HCT116 (cell line): ENCODE measurements around the gene GRIK2. TPM values are rescaled to one million over a fixed set of nuclear protein-coding genes. Genes with fewer than 3 reads are reported as not detected.

Experiments
- ATAC-seq: fragments of 200-7000 bp; cut with Tn5 transposase; 2 replicates; pipeline ENCODE4 v1.9.1; 2020; ENCODE audit warnings: mild to moderate bottlenecking, moderate library complexity
- BruUV-seq: library from RNA; stranded (reverse); fragments of 400-500 nt; replicated peaks from 2 replicates; lab custom pipeline; 2021; lab: Mats Ljungman, UMichigan
- CTCF ChIA-PET: fragments of 300-600 bp; sonication (Branson Sonifier 250); formaldehyde crosslinking; loops from one replicate; lab custom pipeline; 2021; ENCODE audit warnings: antibody characterized with exemption; lab: Charles Lee
- POLR2A ChIA-PET: fragments of 300-600, 350-600 bp; sonication (Branson Sonifier 250); formaldehyde crosslinking; loops from one replicate; lab custom pipeline; 2021; ENCODE audit warnings: antibody characterized with exemption; lab: Charles Lee
- RAD21 ChIA-PET, 2 experiments: fragments of 300-600 bp; sonication (Branson Sonifier 250); formaldehyde crosslinking; loops; one replicate each; lab custom pipeline; 2023; ENCODE audit warnings: low total read pairs in 2 of 2; ENCODE audit not compliant: uncharacterized antibody in 2 of 2, unreplicated experiment in 2 of 2, low non-redundant PET in 1 of 2; lab: Charles Lee
- DNase-seq: peaks from one replicate; pipeline ENCODE4 v3.0.0-alpha.2; 2010; ENCODE audit warnings: low read depth, low spot score
- H2AFZ ChIP-seq: fragments of 200-600 bp; shearing (Covaris generic), sonication (generic); 2 replicates; pipeline ENCODE4 v1.6.1; 2017; ENCODE audit warnings: low read depth, mixed run types, mixed read lengths, antibody characterized with exemption, low read length; ENCODE audit not compliant: poor library complexity, severe bottlenecking
- H3K27ac ChIP-seq: 2 replicates; pipeline ENCODE4 v1.5.1; 2012; ENCODE audit warnings: low read depth, low read length
- H3K27me3 ChIP-seq: fragments of 200-600 bp; sonication (generic); 2 replicates; pipeline ENCODE4 v1.6.1; 2016; ENCODE audit warnings: mixed run types, low read length, mixed read lengths; ENCODE audit not compliant: insufficient read depth
- H3K36me3 ChIP-seq, 2 experiments: fragments of 200-500 bp in 1 of 2; fragments of 200-600 bp in 1 of 2; sonication (Bioruptor generic) in 1 of 2; sonication (generic) in 1 of 2; 2 replicates each; pipeline versions ENCODE4 v1.5.1 to v1.6.1; 2014 to 2016; ENCODE audit warnings: low read length in 2 of 2, inconsistent platforms in 1 of 2, mixed read lengths in 1 of 2, mixed run types in 1 of 2; ENCODE audit not compliant: insufficient read depth in 2 of 2, control insufficient read depth in 1 of 2
- H3K4me1 ChIP-seq, 2 experiments: fragments of 200-600 bp in 1 of 2; sonication (generic) in 1 of 2; 2 replicates each; pipeline versions ENCODE4 v1.5.1 to v1.6.1; 2012 to 2017; ENCODE audit warnings: low read length in 2 of 2, inconsistent platforms in 1 of 2, mild to moderate bottlenecking in 1 of 2, mixed read lengths in 1 of 2, mixed run types in 1 of 2, moderate library complexity in 1 of 2; ENCODE audit not compliant: insufficient read depth in 2 of 2, control insufficient read depth in 1 of 2
- H3K4me2 ChIP-seq: fragments of 200-600 bp; sonication (generic); 2 replicates; pipeline ENCODE4 v1.6.1; 2017; ENCODE audit warnings: mixed run types, low read length, mixed read lengths
- H3K4me3 ChIP-seq, 2 experiments: fragments of 200-600 bp in 1 of 2; sonication (generic) in 1 of 2; replicated peaks in 1 of 2; 2 replicates each; pipeline ENCODE4 v1.5.1; 2011 to 2016; ENCODE audit warnings: low read length in 2 of 2, control low read depth in 1 of 2, low read depth in 1 of 2, mild to moderate bottlenecking in 1 of 2, mixed read lengths in 1 of 2, mixed run types in 1 of 2
- H3K79me2 ChIP-seq: fragments of 200-600 bp; sonication (generic); 2 replicates; pipeline ENCODE4 v1.6.1; 2017; ENCODE audit warnings: mild to moderate bottlenecking, mixed run types, low read length, moderate library complexity, mixed read lengths; ENCODE audit not compliant: insufficient read depth
- H3K9ac ChIP-seq: fragments of 200-600 bp; sonication (generic); 2 replicates; pipeline ENCODE4 v1.6.1; 2016; ENCODE audit warnings: low read length, mixed read lengths
- H3K9me2 ChIP-seq: fragments of 200-600 bp; sonication (generic), shearing (Covaris generic); 2 replicates; pipeline ENCODE4 v1.6.1; 2017; ENCODE audit warnings: mixed run types, mild to moderate bottlenecking, moderate library complexity; ENCODE audit not compliant: insufficient read depth
- H3K9me3 ChIP-seq, 2 experiments: fragments of 200-500 bp in 1 of 2; fragments of 200-600 bp in 1 of 2; sonication (Bioruptor generic) in 1 of 2; sonication (generic) in 1 of 2; 2 replicates each; pipeline ENCODE4 v1.6.1; 2014 to 2017; ENCODE audit warnings: low read length in 2 of 2, mixed read lengths in 2 of 2, inconsistent platforms in 1 of 2, low read depth in 1 of 2, mild to moderate bottlenecking in 1 of 2, mixed run types in 1 of 2, moderate library complexity in 1 of 2; ENCODE audit not compliant: control insufficient read depth in 1 of 2, insufficient read depth in 1 of 2
- H4K20me1 ChIP-seq: fragments of 200-600 bp; sonication (generic), shearing (Covaris generic); 2 replicates; pipeline ENCODE4 v1.6.1; 2017; ENCODE audit warnings: mixed run types, mild to moderate bottlenecking, moderate library complexity; ENCODE audit not compliant: insufficient read depth
- CBX3 ChIP-seq: IDR thresholded peaks from 2 replicates; pipeline ENCODE4 v1.6.1; 2012; ENCODE audit warnings: low read depth
- CTCF ChIP-seq, 3 experiments: fragments of 200-600 bp in 1 of 3; sonication (generic) in 1 of 3; IDR thresholded peaks in 2 of 3; conservative IDR thresholded peaks in 1 of 3; 2 replicates each; pipeline ENCODE4 v1.5.1; 2012 to 2017; ENCODE audit warnings: low read depth in 2 of 3, low read length in 2 of 3, antibody characterized with exemption in 1 of 3, borderline replicate concordance in 1 of 3, control low read depth in 1 of 3, mild to moderate bottlenecking in 1 of 3, mixed read lengths in 1 of 3, mixed run types in 1 of 3, moderate library complexity in 1 of 3; ENCODE audit not compliant: insufficient read depth in 1 of 3
- FOSL1 ChIP-seq: IDR thresholded peaks from 2 replicates; pipeline ENCODE4 v1.6.1; 2012; ENCODE audit warnings: low read depth
- JUND ChIP-seq: IDR thresholded peaks from 2 replicates; pipeline ENCODE4 v1.6.1; 2012
- MAX ChIP-seq: IDR thresholded peaks from 2 replicates; pipeline ENCODE4 v1.6.1; 2012
- POLR2A ChIP-seq: IDR thresholded peaks from 2 replicates; pipeline ENCODE4 v1.7.0; 2011; ENCODE audit warnings: borderline replicate concordance; ENCODE audit not compliant: insufficient read depth, insufficient read length; ENCODE audit errors: extremely low read depth
- POLR2AphosphoS5 ChIP-seq: IDR thresholded peaks from 2 replicates; pipeline ENCODE4 v1.6.1; 2011; ENCODE audit warnings: mild to moderate bottlenecking, low read depth, low read length, moderate library complexity
- RAD21 ChIP-seq: IDR thresholded peaks from 2 replicates; pipeline ENCODE4 v1.6.1; 2012; ENCODE audit warnings: low read depth, mild to moderate bottlenecking
- REST ChIP-seq: IDR thresholded peaks from 2 replicates; pipeline ENCODE4 v1.6.1; 2012; ENCODE audit warnings: low read depth
- SIN3A ChIP-seq: IDR thresholded peaks from 2 replicates; pipeline ENCODE4 v1.6.1; 2012; ENCODE audit warnings: low read depth
- TCF7L2 ChIP-seq: IDR thresholded peaks from 2 replicates; pipeline ENCODE4 v1.7.0; 2011; ENCODE audit warnings: borderline replicate concordance, inconsistent platforms; ENCODE audit not compliant: insufficient read depth, insufficient read length; ENCODE audit errors: extremely low read depth
- ZBTB33 ChIP-seq: IDR thresholded peaks from 2 replicates; pipeline ENCODE4 v1.6.1; 2011; ENCODE audit warnings: mild to moderate bottlenecking, low read length, moderate library complexity; ENCODE audit not compliant: insufficient replicate concordance; ENCODE audit errors: extremely low read depth
- ZFX ChIP-seq: fragments of 450-650 bp; IDR thresholded peaks from 2 replicates; pipeline ENCODE4 v1.6.1; 2017
- ZNF274 ChIP-seq: fragments of 200-500 bp; sonication (Bioruptor generic); IDR thresholded peaks from 2 replicates; pipeline ENCODE4 v1.6.1; 2014; ENCODE audit warnings: mild to moderate bottlenecking, low read depth, low read length, inconsistent platforms
- intact Hi-C: fragments of 100-400 bp; cut with micrococcal nuclease; formaldehyde crosslinking; loops from 2 replicates; pipeline ENCODE4 v1.10.0; 2022
- total RNA-seq: library from RNA; stranded (reverse); gene quantifications from one replicate; pipeline ENCODE4 v1.2.1, GENCODE V29; 2021; ENCODE audit not compliant: unreplicated experiment

The GRIK2 gene
- total RNA-seq, 1 experiment from 2014 or later: 0.64 TPM

GRCh38 chr6:101490857-101491256, 97.3 kb downstream of the GRIK2 start:
- ChIA-PET POLR2A (no interaction called here), CTCF (no interaction called here), RAD21 (no interaction called here)
- intact Hi-C loops: no loop called here
- no peaks in the 10 kb centered on the region for H3K27me3 ChIP-seq
- TF ChIP-seq REST (no peak), JUND (no peak), ZFX (no peak), TCF7L2 (no peak), ZNF274 (no peak), RAD21 (no peak), ZBTB33 (no peak), MAX (no peak), FOSL1 (no peak), SIN3A (no peak), CTCF (IDR thresholded peaks at IDR 0.05 in 2 of 3, conservative IDR thresholded peaks at IDR 0.05 in 1 of 3; ENCODE audit: borderline replicate concordance in 1 of 3, insufficient read depth in 1 of 3, low read depth in 2 of 3, low read length in 2 of 3) (no peak), POLR2AphosphoS5 (no peak), POLR2A (no peak), CBX3 (no peak)
- H3K9me2 ChIP-seq: 0 out of 2 replicates have a peak, but pooled peaks cover 5% of the 10 kb centered on the region
- no peak overlapping the region for H3K4me3 ChIP-seq
- ATAC-seq (no peak), DNase-seq (no peak)
- no peaks in the 10 kb centered on the region for H3K79me2 ChIP-seq
- BruUV-seq: no TSS peak
- no peaks in the 10 kb centered on the region for H3K4me1 ChIP-seq
- H3K9me3 ChIP-seq: no peaks in the 10 kb centered on the region
- no peak overlapping the region for H3K4me2 ChIP-seq
- H3K36me3 ChIP-seq: no peaks in the 10 kb centered on the region
- H3K9ac ChIP-seq: no peak overlapping the region
- H2AFZ ChIP-seq: no peak overlapping the region
- no peaks in the 10 kb centered on the region for H4K20me1 ChIP-seq
- H3K27ac ChIP-seq: no peak overlapping the region
